ENCODE results near the gene PRSS38.

The PRSS38 gene

DNA sequence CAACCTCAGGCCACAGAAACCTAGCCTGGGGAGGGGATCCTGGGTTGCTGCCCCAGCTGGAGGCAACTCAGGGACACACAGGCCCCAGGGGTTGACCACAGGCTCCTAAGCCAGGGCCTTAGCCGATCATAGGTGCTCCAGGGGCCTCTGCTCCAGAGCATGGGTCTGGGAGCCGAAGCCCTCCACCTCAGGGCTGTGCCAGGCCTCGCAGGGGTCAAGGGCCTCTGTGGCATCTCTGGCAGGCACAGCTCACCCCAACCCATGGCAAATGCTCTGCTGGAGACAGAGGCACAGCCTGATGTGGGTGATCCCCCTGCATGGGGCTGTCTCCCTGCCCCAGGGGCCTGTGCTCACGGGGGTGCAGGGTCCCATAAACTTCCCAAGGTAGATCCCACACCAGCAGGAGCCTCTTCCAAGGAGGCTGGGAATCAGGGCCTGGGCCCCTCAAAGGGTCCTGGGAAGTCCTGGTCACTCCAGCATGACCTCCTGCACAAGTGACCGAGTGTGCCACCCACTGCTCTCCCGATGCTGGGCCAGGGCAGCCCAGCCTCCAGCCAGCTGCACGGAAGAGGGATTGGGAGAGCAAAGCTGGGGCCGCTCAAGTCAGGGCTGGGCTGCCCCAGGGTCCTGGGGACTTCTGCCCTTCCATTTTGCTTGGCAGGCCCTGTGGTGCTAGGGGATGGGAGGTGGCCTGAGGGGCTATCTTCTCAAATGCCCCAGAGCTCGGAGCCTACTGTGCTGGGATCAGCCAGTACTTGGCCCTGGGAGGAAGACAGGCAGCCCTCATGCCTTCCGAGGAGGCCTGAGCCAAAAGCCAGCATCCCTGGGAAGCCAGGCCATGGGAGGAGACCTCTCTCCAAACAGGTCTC is 22.2 kb upstream of the PRSS38 start:
- no peak overlapping the region for H3K4me3 ChIP-seq (replicated peaks; ENCODE audit: insufficient read depth, low read length)
- H3K27me3 ChIP-seq (ENCODE audit: insufficient read depth, poor library complexity, severe bottlenecking): peaks cover 7% of the 10 kb centered on the region
- no peak for TF ChIP-seq POLR2AphosphoS5 (IDR thresholded peaks at IDR 0.05; ENCODE audit: low read depth)
- TF ChIP-seq SPI1 (IDR thresholded peaks at IDR 0.05; ENCODE audit: borderline replicate concordance, low read depth): no peak
- TF ChIP-seq, protein P1, sequence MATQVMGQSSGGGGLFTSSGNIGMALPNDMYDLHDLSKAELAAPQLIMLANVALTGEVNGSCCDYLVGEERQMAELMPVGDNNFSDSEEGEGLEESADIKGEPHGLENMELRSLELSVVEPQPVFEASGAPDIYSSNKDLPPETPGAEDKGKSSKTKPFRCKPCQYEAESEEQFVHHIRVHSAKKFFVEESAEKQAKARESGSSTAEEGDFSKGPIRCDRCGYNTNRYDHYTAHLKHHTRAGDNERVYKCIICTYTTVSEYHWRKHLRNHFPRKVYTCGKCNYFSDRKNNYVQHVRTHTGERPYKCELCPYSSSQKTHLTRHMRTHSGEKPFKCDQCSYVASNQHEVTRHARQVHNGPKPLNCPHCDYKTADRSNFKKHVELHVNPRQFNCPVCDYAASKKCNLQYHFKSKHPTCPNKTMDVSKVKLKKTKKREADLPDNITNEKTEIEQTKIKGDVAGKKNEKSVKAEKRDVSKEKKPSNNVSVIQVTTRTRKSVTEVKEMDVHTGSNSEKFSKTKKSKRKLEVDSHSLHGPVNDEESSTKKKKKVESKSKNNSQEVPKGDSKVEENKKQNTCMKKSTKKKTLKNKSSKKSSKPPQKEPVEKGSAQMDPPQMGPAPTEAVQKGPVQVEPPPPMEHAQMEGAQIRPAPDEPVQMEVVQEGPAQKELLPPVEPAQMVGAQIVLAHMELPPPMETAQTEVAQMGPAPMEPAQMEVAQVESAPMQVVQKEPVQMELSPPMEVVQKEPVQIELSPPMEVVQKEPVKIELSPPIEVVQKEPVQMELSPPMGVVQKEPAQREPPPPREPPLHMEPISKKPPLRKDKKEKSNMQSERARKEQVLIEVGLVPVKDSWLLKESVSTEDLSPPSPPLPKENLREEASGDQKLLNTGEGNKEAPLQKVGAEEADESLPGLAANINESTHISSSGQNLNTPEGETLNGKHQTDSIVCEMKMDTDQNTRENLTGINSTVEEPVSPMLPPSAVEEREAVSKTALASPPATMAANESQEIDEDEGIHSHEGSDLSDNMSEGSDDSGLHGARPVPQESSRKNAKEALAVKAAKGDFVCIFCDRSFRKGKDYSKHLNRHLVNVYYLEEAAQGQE (IDR thresholded peaks at IDR 0.05; ENCODE audit: insufficient replicate concordance, low read depth): no peak
- TF ChIP-seq, protein P2, sequence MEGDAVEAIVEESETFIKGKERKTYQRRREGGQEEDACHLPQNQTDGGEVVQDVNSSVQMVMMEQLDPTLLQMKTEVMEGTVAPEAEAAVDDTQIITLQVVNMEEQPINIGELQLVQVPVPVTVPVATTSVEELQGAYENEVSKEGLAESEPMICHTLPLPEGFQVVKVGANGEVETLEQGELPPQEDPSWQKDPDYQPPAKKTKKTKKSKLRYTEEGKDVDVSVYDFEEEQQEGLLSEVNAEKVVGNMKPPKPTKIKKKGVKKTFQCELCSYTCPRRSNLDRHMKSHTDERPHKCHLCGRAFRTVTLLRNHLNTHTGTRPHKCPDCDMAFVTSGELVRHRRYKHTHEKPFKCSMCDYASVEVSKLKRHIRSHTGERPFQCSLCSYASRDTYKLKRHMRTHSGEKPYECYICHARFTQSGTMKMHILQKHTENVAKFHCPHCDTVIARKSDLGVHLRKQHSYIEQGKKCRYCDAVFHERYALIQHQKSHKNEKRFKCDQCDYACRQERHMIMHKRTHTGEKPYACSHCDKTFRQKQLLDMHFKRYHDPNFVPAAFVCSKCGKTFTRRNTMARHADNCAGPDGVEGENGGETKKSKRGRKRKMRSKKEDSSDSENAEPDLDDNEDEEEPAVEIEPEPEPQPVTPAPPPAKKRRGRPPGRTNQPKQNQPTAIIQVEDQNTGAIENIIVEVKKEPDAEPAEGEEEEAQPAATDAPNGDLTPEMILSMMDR (IDR thresholded peaks at IDR 0.05; ENCODE audit: insufficient read depth, low read length): no peak
- no peak for TF ChIP-seq GABPA (IDR thresholded peaks at IDR 0.05; ENCODE audit: low read depth)
- no peak overlapping the region for H3K27ac ChIP-seq (replicated peaks)
- no peak for DNase-seq (ENCODE audit: low read depth in 1 of 2, low spot score in 1 of 2)

DNA sequence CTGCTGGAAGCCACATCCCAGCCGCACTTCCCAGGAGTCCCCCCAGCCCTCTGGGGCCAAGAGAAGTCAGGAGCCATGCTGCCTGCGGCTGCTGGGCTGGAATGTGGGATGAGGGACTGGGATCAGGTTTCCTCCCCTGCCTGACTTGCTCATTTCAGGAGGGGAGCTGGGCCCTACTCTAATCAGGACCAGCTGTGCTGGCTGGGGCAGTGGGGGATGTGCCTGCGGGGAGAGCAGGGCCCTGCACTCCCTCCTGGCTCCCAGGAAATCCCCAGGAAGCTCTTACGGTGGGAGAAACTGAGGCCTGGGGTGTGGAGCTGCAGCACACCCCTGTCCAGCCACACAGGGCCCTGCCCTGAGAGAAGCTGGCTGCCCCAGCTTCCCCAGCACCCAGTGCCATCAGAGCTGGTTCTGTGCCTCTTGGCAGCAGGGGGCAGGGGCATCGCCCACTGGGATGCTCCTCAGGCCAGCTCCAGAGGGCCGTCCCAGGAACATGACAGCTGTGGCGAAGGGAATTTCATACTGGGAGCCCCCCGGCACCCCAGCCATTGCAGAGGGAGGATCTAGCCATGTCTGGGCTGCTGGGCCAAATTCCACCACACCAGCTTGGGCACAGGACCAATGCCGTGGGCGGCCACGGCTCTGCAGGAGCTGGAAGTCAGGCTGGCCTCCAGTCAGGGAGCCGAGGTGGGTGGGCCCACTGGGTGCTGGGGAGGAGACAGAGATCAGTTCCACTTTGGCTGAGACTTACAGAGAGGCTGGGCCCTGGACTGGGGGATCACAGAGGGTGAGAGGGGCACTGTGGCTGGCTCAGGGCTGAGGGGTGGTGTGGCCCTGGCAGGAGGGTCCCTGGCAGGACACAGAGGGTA is 21.3 kb upstream of the PRSS38 start:
- no peaks in the 10 kb centered on the region for H3K27me3 ChIP-seq (ENCODE audit: insufficient read depth, poor library complexity, severe bottlenecking)
- no peak overlapping the region for H3K4me3 ChIP-seq (replicated peaks; ENCODE audit: insufficient read depth, low read length)
- H3K27ac ChIP-seq (replicated peaks): no peak overlapping the region
- TF ChIP-seq, protein P1 (IDR thresholded peaks at IDR 0.05; ENCODE audit: insufficient replicate concordance, low read depth): no peak
- no peak for TF ChIP-seq POLR2AphosphoS5 (IDR thresholded peaks at IDR 0.05; ENCODE audit: low read depth)
- TF ChIP-seq, protein P2 (IDR thresholded peaks at IDR 0.05; ENCODE audit: insufficient read depth, low read length): no peak
- no peak for TF ChIP-seq SPI1 (IDR thresholded peaks at IDR 0.05; ENCODE audit: borderline replicate concordance, low read depth)
- TF ChIP-seq GABPA (IDR thresholded peaks at IDR 0.05; ENCODE audit: low read depth): no peak
- DNase-seq (ENCODE audit: low read depth in 1 of 2, low spot score in 1 of 2): no peak

DNA sequence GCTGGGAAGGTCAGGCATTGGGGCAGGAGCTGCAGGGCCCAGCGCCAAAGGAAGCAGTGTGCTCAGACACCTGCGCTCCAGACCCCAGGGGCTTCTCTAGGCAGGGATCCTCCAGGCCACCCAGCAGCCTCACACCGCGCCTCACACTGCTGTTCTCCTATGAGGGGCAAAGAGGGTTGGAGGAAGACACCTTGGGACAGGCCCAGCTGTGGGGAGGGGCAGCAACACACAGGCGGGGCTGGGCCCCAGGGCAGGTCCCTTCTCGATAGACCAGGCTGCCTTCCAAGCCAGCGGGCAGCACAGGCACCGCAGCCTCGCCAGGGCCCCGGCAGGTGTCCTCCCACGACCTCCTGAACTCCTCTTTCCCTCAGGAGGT is 20.7 kb upstream of the PRSS38 start:
- Histone ChIP-seq H3K27me3 (ENCODE audit: insufficient read depth, poor library complexity, severe bottlenecking) (no peaks in the 10 kb centered on the region), H3K27ac (replicated peaks) (no peak overlapping the region), H3K4me3 (replicated peaks; ENCODE audit: insufficient read depth, low read length) (no peak overlapping the region)
- TF ChIP-seq POLR2AphosphoS5 (IDR thresholded peaks at IDR 0.05; ENCODE audit: low read depth) (no peak), GABPA (IDR thresholded peaks at IDR 0.05; ENCODE audit: low read depth) (no peak), SPI1 (IDR thresholded peaks at IDR 0.05; ENCODE audit: borderline replicate concordance, low read depth) (no peak)
- TF ChIP-seq, protein P1 (IDR thresholded peaks at IDR 0.05; ENCODE audit: insufficient replicate concordance, low read depth): no peak
- TF ChIP-seq, protein P2 (IDR thresholded peaks at IDR 0.05; ENCODE audit: insufficient read depth, low read length): no peak
- no peak for DNase-seq (ENCODE audit: low read depth in 1 of 2, low spot score in 1 of 2)
